Measurements from ENCODE around the gene WIPI1. TPM values are rescaled to one million over a fixed set of nuclear protein-coding genes. Genes with fewer than 3 reads are reported as not detected.

Gene WIPI1
- total and polyA plus RNA-seq, 2 of the 13 experiments (the other 11 are each of a cell fraction or from before 2014, with no cell fraction given) = 29.4 to 141 TPM

GRCh38 chr17:68383443-68384321, 73.6 kb downstream of the WIPI1 start (continued):
- TF ChIP-seq TCF12 (IDR thresholded peaks at IDR 0.05) (no peak), TCF12 (CRISPR knock-in tag; IDR thresholded peaks at IDR 0.05) (peak; percentile 86), CCDC6 (CRISPR knock-in tag; IDR thresholded peaks at IDR 0.05) (peak; percentile 97), ELF4 (CRISPR knock-in tag; IDR thresholded peaks at IDR 0.05; ENCODE audit: borderline replicate concordance) (peak; percentile 22; the same call in 1 of the 2 replicates), ZFAT (CRISPR knock-in tag; conservative IDR thresholded peaks at IDR 0.05) (no peak), ZNF512 (CRISPR knock-in tag; IDR thresholded peaks at IDR 0.05) (no peak; the same call in 1 of the 2 replicates), SP5 (CRISPR knock-in tag; IDR thresholded peaks at IDR 0.05; ENCODE audit: borderline replicate concordance, low read depth) (peak; percentile 68), TFAP4 (IDR thresholded peaks at IDR 0.05; ENCODE audit: borderline replicate concordance, low read depth) (peak; percentile 67; the same call in 1 of the 2 replicates), KDM3A (CRISPR knock-in tag; IDR thresholded peaks at IDR 0.05; ENCODE audit: low read depth) (peak; percentile 59; the same call in 1 of the 2 replicates), HNRNPUL1 (IDR thresholded peaks at IDR 0.05; ENCODE audit: low read depth, low read length) (no peak), ZMAT3 (CRISPR knock-in tag; conservative IDR thresholded peaks at IDR 0.05) (peak; percentile 62; the same call in 1 of the 2 replicates), CAMTA2 (CRISPR knock-in tag; IDR thresholded peaks at IDR 0.05; ENCODE audit: borderline replicate concordance) (no peak), MATR3 (CRISPR knock-in tag; IDR thresholded peaks at IDR 0.05) (no peak), ZKSCAN5 (CRISPR knock-in tag; IDR thresholded peaks at IDR 0.05) (no peak), PITX1 (CRISPR knock-in tag; IDR thresholded peaks at IDR 0.05) (peak; percentile 86), ZNF563 (CRISPR knock-in tag; IDR thresholded peaks at IDR 0.05) (0 out of 2 replicates have a peak, but pooled peaks have one; percentile 64), FOSL1 (CRISPR knock-in tag; IDR thresholded peaks at IDR 0.05; ENCODE audit: borderline replicate concordance) (peak; percentile 81), BCLAF1 (IDR thresholded peaks at IDR 0.05) (no peak), ZBTB3 (CRISPR knock-in tag; IDR thresholded peaks at IDR 0.05; ENCODE audit: borderline replicate concordance, low read depth) (peak; percentile 78), BRCA1 (CRISPR knock-in tag; IDR thresholded peaks at IDR 0.05) (peak; percentile 29; the same call in 1 of the 2 replicates), ZNF570 (CRISPR knock-in tag; IDR thresholded peaks at IDR 0.05; ENCODE audit: borderline replicate concordance) (no peak)
- TF ChIP-seq, protein P1, sequence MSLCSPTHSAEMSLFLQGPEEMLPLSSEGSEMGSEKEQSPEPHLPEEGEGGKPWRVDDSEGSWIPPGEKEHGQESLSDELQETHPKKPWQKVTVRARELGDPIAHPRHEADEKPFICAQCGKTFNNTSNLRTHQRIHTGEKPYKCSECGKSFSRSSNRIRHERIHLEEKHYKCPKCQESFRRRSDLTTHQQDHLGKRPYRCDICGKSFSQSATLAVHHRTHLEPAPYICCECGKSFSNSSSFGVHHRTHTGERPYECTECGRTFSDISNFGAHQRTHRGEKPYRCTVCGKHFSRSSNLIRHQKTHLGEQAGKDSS (CRISPR knock-in tag; IDR thresholded peaks at IDR 0.05; ENCODE audit: borderline replicate concordance, low read depth) = peak; percentile 81; the same call in 1 of the 2 replicates
- TF ChIP-seq, protein P2, sequence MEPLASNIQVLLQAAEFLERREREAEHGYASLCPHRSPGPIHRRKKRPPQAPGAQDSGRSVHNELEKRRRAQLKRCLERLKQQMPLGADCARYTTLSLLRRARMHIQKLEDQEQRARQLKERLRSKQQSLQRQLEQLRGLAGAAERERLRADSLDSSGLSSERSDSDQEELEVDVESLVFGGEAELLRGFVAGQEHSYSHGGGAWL (CRISPR knock-in tag; IDR thresholded peaks at IDR 0.05) = no peak; the same call in 1 of the 2 replicates

Data from HepG2 (cell line).